Measurements from ENCODE around the gene PAFAH1B2. TPM values are rescaled to one million over a fixed set of nuclear protein-coding genes. Genes with fewer than 3 reads are reported as not detected.
"Not testable (repeated sequence)": the region's sequence is repeated elsewhere in the genome, so short reads cannot be mapped to it uniquely, and the experiment has no call there.

PAFAH1B2 gene
- total RNA-seq, 2 experiments from 2014 or later: 43.7 to 44.3 TPM

DNA sequence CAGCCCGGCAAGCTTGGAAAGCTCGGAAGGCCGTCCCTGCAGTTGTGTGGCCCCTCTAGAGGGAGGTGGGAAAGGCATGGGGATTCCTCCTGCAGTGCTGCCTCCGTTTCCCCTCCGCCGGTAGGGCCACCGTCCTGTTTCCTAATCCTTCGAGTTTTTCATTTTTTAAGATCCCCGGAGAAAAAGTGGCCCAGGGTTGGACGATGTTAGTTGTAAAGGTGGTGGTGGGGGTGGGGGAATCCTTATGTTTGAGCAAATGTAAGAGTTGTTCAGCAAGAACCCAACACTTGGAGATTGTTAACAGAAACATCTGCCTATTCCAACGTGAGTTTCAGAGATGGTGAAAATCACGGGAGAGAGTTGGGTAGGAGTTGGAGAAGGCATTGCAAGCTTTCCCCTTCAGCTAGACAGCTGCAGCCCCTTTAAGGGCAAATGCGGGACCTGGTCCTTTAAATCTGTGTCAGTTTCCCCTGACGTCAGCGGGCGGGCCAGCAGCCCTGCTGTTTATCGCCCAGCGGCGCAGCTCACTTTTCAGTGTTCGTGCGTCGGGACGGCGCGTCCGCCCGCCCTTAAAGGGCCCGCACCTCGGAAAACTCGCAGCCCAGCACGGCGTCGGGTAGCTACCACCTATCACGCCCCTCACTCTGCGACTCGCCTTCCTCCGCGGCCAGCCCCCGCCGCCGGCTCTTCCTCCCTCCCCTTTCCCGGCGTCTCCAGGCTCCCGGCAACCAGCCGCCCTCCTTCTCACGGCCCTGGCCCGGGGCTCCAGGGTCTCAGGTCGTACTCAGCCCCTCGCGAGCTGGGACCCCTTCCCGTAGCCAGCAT lies 34.3 kb downstream of the PAFAH1B2 start, which contains the start of gene SIDT2:
TSS of gene SIDT2 (plus strand) at position 534 of the 825 bp plus-strand sequence. CDS start 521 bp downstream, outside the sequence.
- Mint-ChIP-seq H3K36me3 (ENCODE audit: low read depth) (no peaks in the 10 kb centered on the region), H3K9me3 (no peaks in the 10 kb centered on the region), H3K4me1 (ENCODE audit: low read depth) (peaks cover 28% of the 10 kb centered on the region), H3K27ac (peak within 1 kb of the TSS; percentile 79), H3K4me3 (peak within 1 kb of the TSS; percentile 93), H3K27me3 (ENCODE audit: low read depth) (no peaks in the 10 kb centered on the region)
- CTCF ChIA-PET: interaction anchor here (0.6 to 6.4 kb wide), 7 partner anchors 34 to 446 kb away, joined by 3 to 72 read pairs (median 3); partner anchors contain the start of gene PAFAH1B2
- intact Hi-C loops (cut with micrococcal nuclease): loop anchor here (1.0 to 2.0 kb wide), 5 partner anchors 34 to 406 kb away; partner anchors contain the start of genes BUD13, CEP164 and PAFAH1B2
- DNase-seq: peak; percentile 92

DNA sequence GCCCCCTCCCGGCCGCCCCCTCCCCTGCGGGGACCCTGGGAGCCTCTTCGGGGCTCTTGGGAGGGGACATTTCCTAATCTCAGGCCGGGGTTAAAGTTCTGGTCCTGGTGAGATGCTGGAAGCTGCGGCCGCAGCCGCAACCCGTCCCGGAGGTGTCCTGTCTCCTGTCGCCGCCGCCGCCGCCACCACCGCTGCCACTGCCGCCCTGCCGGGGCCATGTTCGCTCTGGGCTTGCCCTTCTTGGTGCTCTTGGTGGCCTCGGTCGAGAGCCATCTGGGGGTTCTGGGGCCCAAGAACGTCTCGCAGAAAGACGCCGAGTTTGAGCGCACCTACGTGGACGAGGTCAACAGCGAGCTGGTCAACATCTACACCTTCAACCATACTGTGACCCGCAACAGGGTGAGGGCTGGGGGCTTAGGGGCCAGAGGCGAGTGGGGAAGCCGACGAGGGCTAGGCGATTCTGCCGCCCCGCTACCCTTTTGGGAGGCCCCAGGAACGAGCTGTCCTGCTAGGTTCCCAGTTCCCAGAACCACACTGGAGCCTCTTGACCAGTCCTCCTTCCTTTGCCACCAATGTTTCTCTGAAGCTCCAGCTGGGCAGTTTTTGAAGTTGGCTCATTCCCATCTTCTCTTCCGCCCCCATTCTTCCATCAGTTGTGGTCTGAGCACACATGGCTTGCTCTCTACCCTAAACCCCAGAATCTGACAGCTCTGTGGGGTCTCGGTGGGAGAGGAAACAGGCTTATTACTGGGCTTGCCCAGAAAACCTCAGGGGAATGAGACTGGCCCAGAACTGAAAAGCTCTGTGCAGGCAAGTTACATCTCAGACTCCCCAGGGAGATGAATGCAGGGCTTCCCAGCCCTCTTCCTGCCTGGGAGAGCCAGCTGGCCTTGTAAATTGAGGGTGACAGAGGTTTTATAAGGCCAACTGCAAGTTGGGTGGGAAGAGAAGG lies 35.2 kb downstream of the PAFAH1B2 start:
- Mint-ChIP-seq H3K27me3 (ENCODE audit: low read depth) (no peaks in the 10 kb centered on the region), H3K4me3 (peak overlapping the region; percentile 93), H3K9me3 (no peaks in the 10 kb centered on the region), H3K4me1 (ENCODE audit: low read depth) (peaks cover 26% of the 10 kb centered on the region), H3K36me3 (ENCODE audit: low read depth) (no peaks in the 10 kb centered on the region), H3K27ac (peak overlapping the region; percentile 26)
- CTCF ChIA-PET: interaction anchor here (1.1 to 6.4 kb wide), 10 partner anchors 11 to 447 kb away, joined by 3 to 72 read pairs (median 4); partner anchors contain the start of genes APOA5 and PAFAH1B2
- peak; percentile 52 for DNase-seq
- intact Hi-C loops (cut with micrococcal nuclease): loop anchor here (2.0 kb wide), 1 partner anchor 147 kb away; the partner anchor contains the start of gene CEP164

DNA sequence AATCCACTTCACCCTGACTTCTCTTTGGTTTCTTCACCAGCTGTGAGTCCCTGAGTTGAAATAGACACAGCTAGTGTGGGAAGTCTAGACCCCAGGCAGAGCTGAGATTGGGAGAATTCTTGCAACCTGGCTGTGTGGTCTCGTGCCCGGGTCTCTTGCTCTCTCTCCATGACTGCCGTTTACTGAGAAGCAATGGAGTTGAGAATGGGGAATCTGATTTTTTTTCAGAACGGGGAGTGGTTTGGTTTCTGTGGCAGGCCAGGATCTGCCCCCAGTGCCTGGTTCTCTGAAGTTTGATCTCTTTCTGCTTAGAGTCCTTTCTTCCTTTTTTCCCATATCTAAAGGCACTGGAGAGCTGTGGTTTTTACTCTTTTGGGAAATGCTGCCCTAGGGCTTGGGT lies 35.9 kb downstream of the PAFAH1B2 start:
- CTCF ChIA-PET: interaction anchor here (0.7 to 6.4 kb wide), 15 partner anchors 10 to 448 kb away, joined by 3 to 72 read pairs (median 4); partner anchors contain the start of genes APOA5 and PAFAH1B2
- DNase-seq: no peak
- Mint-ChIP-seq H3K27me3 (ENCODE audit: low read depth) (no peaks in the 10 kb centered on the region), H3K27ac (no peak overlapping the region), H3K4me1 (ENCODE audit: low read depth) (peaks cover 26% of the 10 kb centered on the region), H3K36me3 (ENCODE audit: low read depth) (no peaks in the 10 kb centered on the region), H3K4me3 (peak overlapping the region; percentile 93), H3K9me3 (no peaks in the 10 kb centered on the region)
- intact Hi-C loops (cut with micrococcal nuclease): no loop called here

DNA sequence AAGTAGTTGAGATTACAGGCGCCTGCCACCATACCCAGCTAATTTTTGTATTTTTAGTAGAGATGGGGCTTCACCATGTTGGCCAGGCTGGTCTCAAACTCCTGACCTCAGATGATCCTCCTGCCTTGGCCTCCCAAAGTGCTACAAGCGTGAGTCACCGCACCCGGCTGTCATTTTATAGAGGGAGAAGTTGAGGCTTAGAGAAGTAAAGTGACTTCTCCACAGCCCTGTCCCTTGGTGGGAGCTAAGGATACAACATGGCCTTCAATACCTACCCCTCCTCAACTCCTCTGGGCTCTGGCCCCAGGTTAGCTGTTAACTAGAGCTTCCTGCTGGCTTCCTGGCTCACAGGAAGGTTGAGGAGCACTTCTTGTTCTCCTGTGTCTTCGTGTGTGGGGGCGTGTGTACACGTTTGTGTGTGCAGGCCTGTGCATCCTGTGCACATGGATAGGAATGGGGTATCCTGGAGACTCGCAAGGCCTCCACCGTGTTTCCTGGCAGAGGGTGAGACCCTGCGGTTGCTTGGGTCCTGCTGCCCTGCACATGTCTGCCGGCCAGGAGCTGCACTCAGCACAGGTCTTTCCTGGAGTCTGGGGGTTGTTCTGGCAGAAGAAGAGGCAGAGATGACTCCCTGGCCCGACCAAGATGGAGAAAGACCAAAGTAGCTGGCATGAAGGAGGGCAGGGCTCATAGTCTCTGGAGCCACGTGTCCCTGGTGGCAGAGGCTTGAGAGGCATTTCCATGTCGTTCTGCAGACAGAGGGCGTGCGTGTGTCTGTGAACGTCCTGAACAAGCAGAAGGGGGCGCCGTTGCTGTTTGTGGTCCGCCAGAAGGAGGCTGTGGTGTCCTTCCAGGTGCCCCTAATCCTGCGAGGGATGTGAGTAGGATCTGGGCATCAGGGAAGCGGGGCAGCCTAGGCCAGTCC lies 36.8 kb downstream of the PAFAH1B2 start:
- H3K36me3 Mint-ChIP-seq (ENCODE audit: low read depth): no peaks in the 10 kb centered on the region
- peak; percentile 87 for DNase-seq
- H3K4me3 Mint-ChIP-seq: peak overlapping the region; percentile 93
- intact Hi-C loops (cut with micrococcal nuclease): loop anchor here (1.0 kb wide), 1 partner anchor 45 kb away; no protein-coding TSS in a partner anchor
- no peak overlapping the region for H3K27ac Mint-ChIP-seq
- CTCF ChIA-PET: interaction anchor here (0.6 to 6.4 kb wide), 25 partner anchors 9 to 409 kb away, joined by 3 to 72 read pairs (median 4); partner anchors contain the start of genes APOA5, PAFAH1B2 and TAGLN
- H3K4me1 Mint-ChIP-seq (ENCODE audit: low read depth): peaks cover 26% of the 10 kb centered on the region
- H3K27me3 Mint-ChIP-seq (ENCODE audit: low read depth): no peaks in the 10 kb centered on the region
- H3K9me3 Mint-ChIP-seq: no peaks in the 10 kb centered on the region

DNA sequence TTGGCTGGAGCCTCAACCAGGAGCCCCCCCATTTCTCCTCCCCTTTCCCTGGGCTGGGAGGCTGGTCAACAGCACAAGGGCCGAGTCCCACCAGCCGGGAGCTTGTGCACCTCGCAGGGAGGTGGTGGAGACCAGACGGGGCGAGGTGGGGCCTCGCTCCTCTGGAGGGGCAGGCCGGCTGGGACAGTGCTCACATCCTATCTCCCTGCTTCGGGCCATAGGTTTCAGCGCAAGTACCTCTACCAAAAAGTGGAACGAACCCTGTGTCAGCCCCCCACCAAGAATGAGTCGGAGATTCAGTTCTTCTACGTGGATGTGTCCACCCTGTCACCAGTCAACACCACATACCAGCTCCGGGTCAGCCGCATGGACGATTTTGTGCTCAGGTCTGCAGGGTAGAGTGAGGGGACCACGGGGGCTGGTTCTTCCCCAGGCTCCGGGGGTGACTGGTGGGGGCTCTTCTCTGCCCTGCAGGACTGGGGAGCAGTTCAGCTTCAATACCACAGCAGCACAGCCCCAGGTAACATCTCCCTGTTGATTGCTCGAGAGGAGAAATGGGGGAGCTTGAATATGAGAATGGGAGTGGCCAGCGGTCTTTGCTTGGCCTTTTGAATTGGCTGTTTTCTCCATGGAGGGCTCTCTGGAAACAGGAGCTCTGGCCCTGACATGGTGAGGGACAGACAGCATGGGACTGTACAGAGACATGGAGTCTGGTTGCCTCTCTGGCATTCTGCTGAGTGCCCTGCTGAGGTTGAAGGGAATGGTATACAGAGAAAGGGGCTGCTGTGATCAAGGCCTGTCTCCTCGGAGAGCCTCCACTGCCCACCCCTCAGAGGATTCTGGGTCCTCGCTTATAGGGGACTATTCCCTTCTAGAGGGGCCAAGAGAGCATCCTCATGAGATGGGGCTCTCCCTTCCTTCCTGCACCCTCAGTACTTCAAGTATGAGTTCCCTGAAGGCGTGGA lies 37.8 kb downstream of the PAFAH1B2 start:
- Mint-ChIP-seq H3K27me3 (ENCODE audit: low read depth) (no peaks in the 10 kb centered on the region), H3K27ac (no peak overlapping the region), H3K4me3 (no peak overlapping the region), H3K36me3 (ENCODE audit: low read depth) (no peaks in the 10 kb centered on the region), H3K9me3 (no peaks in the 10 kb centered on the region), H3K4me1 (ENCODE audit: low read depth) (peaks cover 26% of the 10 kb centered on the region)
- CTCF ChIA-PET: interaction anchor here (0.6 to 6.4 kb wide), 16 partner anchors 10 to 410 kb away, joined by 3 to 72 read pairs (median 4); partner anchors contain the start of gene TAGLN
- intact Hi-C loops (cut with micrococcal nuclease): loop anchor here (1.0 kb wide), 1 partner anchor 44 kb away; no protein-coding TSS in a partner anchor
- DNase-seq: no peak

DNA sequence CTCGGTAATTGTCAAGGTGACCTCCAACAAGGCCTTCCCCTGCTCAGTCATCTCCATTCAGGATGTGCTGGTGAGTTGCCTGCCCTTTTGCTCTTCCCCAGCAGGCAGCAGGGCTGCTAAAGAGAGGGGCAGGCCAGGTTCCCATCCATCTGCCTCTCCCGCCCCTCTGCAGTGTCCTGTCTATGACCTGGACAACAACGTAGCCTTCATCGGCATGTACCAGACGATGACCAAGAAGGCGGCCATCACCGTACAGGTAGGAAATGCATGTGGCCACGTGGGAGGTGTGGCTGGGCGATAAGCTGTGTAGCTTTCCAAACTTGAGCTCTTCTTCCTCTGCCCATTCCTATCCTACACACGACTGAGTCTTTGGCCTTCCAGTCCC lies 38.5 kb downstream of the PAFAH1B2 start:
- peaks cover 26% of the 10 kb centered on the region for H3K4me1 Mint-ChIP-seq (ENCODE audit: low read depth)
- H3K27ac Mint-ChIP-seq: no peak overlapping the region
- H3K9me3 Mint-ChIP-seq: no peaks in the 10 kb centered on the region
- H3K36me3 Mint-ChIP-seq (ENCODE audit: low read depth): no peaks in the 10 kb centered on the region
- no peak for DNase-seq
- H3K27me3 Mint-ChIP-seq (ENCODE audit: low read depth): no peaks in the 10 kb centered on the region
- CTCF ChIA-PET: interaction anchor here (0.7 to 6.4 kb wide), 5 partner anchors 13 to 392 kb away, joined by 3 to 72 read pairs (median 3); no protein-coding TSS in a partner anchor
- intact Hi-C loops (cut with micrococcal nuclease): no loop called here
- no peak overlapping the region for H3K4me3 Mint-ChIP-seq

- H3K4me3 Mint-ChIP-seq; H3K27me3 Mint-ChIP-seq (ENCODE audit: low read depth); H3K27ac Mint-ChIP-seq; H3K9me3 Mint-ChIP-seq; DNase-seq; H3K36me3 Mint-ChIP-seq (ENCODE audit: low read depth); intact Hi-C loops (cut with micrococcal nuclease): not testable (repeated sequence)
- peaks cover 20% of the 10 kb centered on the region for H3K4me1 Mint-ChIP-seq (ENCODE audit: low read depth)
- CTCF ChIA-PET: interaction anchor here (1.2 to 6.4 kb wide), 2 partner anchors 12 to 42 kb away, joined by 3 to 72 read pairs; no protein-coding TSS in a partner anchor
Observed at GRCh38 chr11:117183178-117183577, 39.1 kb downstream of the PAFAH1B2 start.

DNA sequence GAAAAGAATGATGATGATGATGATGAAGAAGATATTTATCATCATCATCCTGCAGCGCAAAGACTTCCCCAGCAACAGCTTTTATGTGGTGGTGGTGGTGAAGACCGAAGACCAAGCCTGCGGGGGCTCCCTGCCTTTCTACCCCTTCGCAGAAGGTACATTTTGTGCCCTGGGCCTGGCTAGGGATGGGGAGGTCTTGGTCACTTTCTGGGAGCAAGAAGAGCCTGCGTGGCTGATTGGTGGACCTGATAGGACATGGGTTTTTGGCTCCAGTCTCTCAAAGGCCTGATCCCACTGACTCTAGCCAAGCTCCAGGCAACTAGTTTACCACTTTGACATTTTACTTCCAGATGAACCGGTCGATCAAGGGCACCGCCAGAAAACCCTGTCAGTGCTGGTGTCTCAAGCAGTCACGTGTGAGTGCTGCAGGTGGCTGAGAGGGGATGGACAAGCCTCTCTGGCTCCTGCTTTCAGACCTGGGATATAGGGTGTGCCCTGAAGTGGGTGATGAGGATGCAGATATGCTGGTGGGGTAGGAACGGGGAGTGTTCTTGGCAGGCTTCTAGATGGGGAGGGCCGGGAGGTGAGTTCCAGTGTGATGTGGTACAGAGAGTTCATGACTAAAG lies 39.8 kb downstream of the PAFAH1B2 start:
- CTCF ChIA-PET: interaction anchor here (6.4 kb wide), 1 partner anchor 41 kb away, joined by 72 read pairs; no protein-coding TSS in a partner anchor
- intact Hi-C loops (cut with micrococcal nuclease): no loop called here
- Mint-ChIP-seq H3K4me1 (ENCODE audit: low read depth) (peaks cover 17% of the 10 kb centered on the region), H3K9me3 (no peaks in the 10 kb centered on the region), H3K27me3 (ENCODE audit: low read depth) (no peaks in the 10 kb centered on the region), H3K36me3 (ENCODE audit: low read depth) (no peaks in the 10 kb centered on the region), H3K27ac (peak overlapping the region; percentile 35), H3K4me3 (no peak overlapping the region)
- no peak for DNase-seq

- Mint-ChIP-seq H3K27ac (no peak overlapping the region), H3K4me1 (ENCODE audit: low read depth) (peaks cover 4% of the 10 kb centered on the region)
- CTCF ChIA-PET: interaction anchor here (1.5 kb wide), 1 partner anchor 41 kb away, joined by 4 read pairs; no protein-coding TSS in a partner anchor
Observed at GRCh38 chr11:117185736-117186430, 41.8 kb downstream of the PAFAH1B2 start.

More at GRCh38 chr11:117185736-117186430, 41.8 kb downstream of the PAFAH1B2 start:
- Mint-ChIP-seq H3K27me3 (ENCODE audit: low read depth) (no peaks in the 10 kb centered on the region), H3K4me3 (no peak overlapping the region), H3K36me3 (ENCODE audit: low read depth) (no peaks in the 10 kb centered on the region), H3K9me3 (no peaks in the 10 kb centered on the region)
- intact Hi-C loops (cut with micrococcal nuclease): no loop called here
- DNase-seq: no peak
